K562 (cell line): ENCODE results near the gene EML6. TPM values are rescaled to one million over a fixed set of nuclear protein-coding genes. Genes with fewer than 3 reads are reported as not detected.

Experiments
- ATAC-seq: fragments of 200-7000 bp; cut with Tn5 transposase; 3 replicates; pipeline ENCODE4 v1.9.1; 2020; ENCODE audit warnings: moderate library complexity
- BruUV-seq: library from RNA; stranded (reverse); fragments of 400-500 nt; replicated peaks from 2 replicates; lab custom pipeline; 2021; lab: Mats Ljungman, UMichigan
- CTCF ChIA-PET: fragments of 300-600 bp; formaldehyde crosslinking; extraction: SDS; loops from one replicate; lab custom pipeline; 2021; ENCODE audit warnings: low intra/inter-chr PET ratio; lab: Yijun Ruan, JAX
- POLR2A ChIA-PET: fragments of 300-600, 350-650 bp; sonication (Branson Sonifier 250); formaldehyde crosslinking; extraction: SDS; loops from one replicate; lab custom pipeline; 2021; ENCODE audit warnings: antibody characterized with exemption, inconsistent platforms; lab: Yijun Ruan, JAX
- DNase-seq, 4 experiments: peaks; one replicate each; pipeline versions ENCODE4 v3.0.0 to v3.0.0-alpha.2; 2011 to 2018; ENCODE audit warnings: low spot score in 3 of 4, mixed read lengths in 3 of 4; ENCODE audit errors: extremely low read depth in 1 of 4
- FAIRE-seq: peaks from 2 replicates; lab custom pipeline; 2011; peaks lifted over from hg19 to GRCh38; lab: Jason Lieb, UNC
- H2AFZ ChIP-seq: 2 replicates; pipeline ENCODE4 v1.6.0; 2011; ENCODE audit warnings: low read depth, low read length, control low read depth, inconsistent platforms
- H3K27ac ChIP-seq: fragments of 200-600 bp; 3 replicates; pipeline ENCODE4 v1.8.0; 2011; ENCODE audit warnings: low read depth, mild to moderate bottlenecking, control low read depth, inconsistent platforms, low read length, moderate library complexity, mixed read lengths; ENCODE audit errors: extremely low read depth
- H3K27me3 ChIP-seq, 2 experiments: fragments of 300-600 bp in 1 of 2; 2 replicates in 1 of 2; 3 replicates in 1 of 2; pipeline versions ENCODE4 v1.6.0 to v1.8.0; 2011; ENCODE audit warnings: inconsistent platforms in 2 of 2, low read length in 2 of 2, mild to moderate bottlenecking in 1 of 2, mixed read lengths in 1 of 2, moderate library complexity in 1 of 2; ENCODE audit not compliant: control insufficient read depth in 2 of 2, insufficient read depth in 2 of 2
- H3K36me3 ChIP-seq: fragments of 300-600 bp; 3 replicates; pipeline ENCODE4 v1.8.0; 2011; ENCODE audit warnings: mild to moderate bottlenecking, low read length, inconsistent platforms; ENCODE audit not compliant: control insufficient read depth, insufficient read depth
- H3K4me1 ChIP-seq, 2 experiments: fragments of 200-600 bp in 1 of 2; replicated peaks in 1 of 2; 2 replicates in 1 of 2; 3 replicates in 1 of 2; pipeline versions ENCODE4 v1.5.1 to v1.8.0; 2011; ENCODE audit warnings: inconsistent platforms in 2 of 2, low read length in 2 of 2, mild to moderate bottlenecking in 1 of 2, mixed read lengths in 1 of 2, moderate library complexity in 1 of 2; ENCODE audit not compliant: control insufficient read depth in 2 of 2, insufficient read depth in 2 of 2
- H3K4me2 ChIP-seq: 2 replicates; pipeline ENCODE4 v1.6.1; 2011; ENCODE audit warnings: low read length, control low read depth, inconsistent platforms, mixed read lengths; ENCODE audit not compliant: insufficient read depth
- H3K4me3 ChIP-seq: fragments of 200-600 bp; sonication (generic), shearing (Covaris generic); 2 replicates; pipeline ENCODE4 v1.5.1; 2016; ENCODE audit warnings: control low read depth, inconsistent platforms
- H3K79me2 ChIP-seq: fragments of 200-600 bp; 3 replicates; pipeline ENCODE4 v1.8.0; 2011; ENCODE audit warnings: low read length, inconsistent platforms; ENCODE audit not compliant: control insufficient read depth, insufficient read depth
- H3K9ac ChIP-seq, 2 experiments: 2 replicates each; pipeline versions ENCODE4 v1.6.0 to v1.6.1; 2011; ENCODE audit warnings: low read depth in 2 of 2, low read length in 2 of 2, control low read depth in 1 of 2, inconsistent platforms in 1 of 2, mild to moderate bottlenecking in 1 of 2, mixed read lengths in 1 of 2; ENCODE audit not compliant: insufficient read depth in 1 of 2
- H3K9me1 ChIP-seq: one replicate; pipeline ENCODE4 v1.6.0; 2011; ENCODE audit warnings: inconsistent platforms, mild to moderate bottlenecking, low read length, moderate library complexity; ENCODE audit not compliant: control insufficient read depth, insufficient read depth
- H3K9me3 ChIP-seq: replicated peaks from 2 replicates; pipeline ENCODE4 v1.5.1; 2011; ENCODE audit warnings: low read depth, low read length, inconsistent platforms; ENCODE audit not compliant: control insufficient read depth, insufficient read depth
- H4K20me1 ChIP-seq: replicated peaks from 2 replicates; pipeline ENCODE4 v1.6.1; 2011; ENCODE audit warnings: low read length, inconsistent platforms, mixed read lengths; ENCODE audit not compliant: control insufficient read depth, insufficient read depth
- CBFA2T2 ChIP-seq: fragments of 450-650 bp; conservative IDR thresholded peaks from 2 replicates; pipeline ENCODE4 v1.6.1; 2017; ENCODE audit warnings: mild to moderate bottlenecking
- CBFA2T3 ChIP-seq: fragments of 450-650 bp; IDR thresholded peaks from 2 replicates; pipeline ENCODE4 v1.6.1; 2017
- KDM1A ChIP-seq, 2 experiments: fragments of 450-650 bp; IDR thresholded peaks; 2 replicates each; pipeline ENCODE4 v1.6.1; 2016; ENCODE audit warnings: mild to moderate bottlenecking in 2 of 2
- MEIS2 ChIP-seq: fragments of 450-650 bp; IDR thresholded peaks from 2 replicates; pipeline ENCODE4 v1.6.1; 2014; ENCODE audit warnings: mild to moderate bottlenecking; ENCODE audit not compliant: partially characterized antibody
- NFYB ChIP-seq: IDR thresholded peaks from 2 replicates; pipeline ENCODE4 v1.6.1; 2011; ENCODE audit warnings: mild to moderate bottlenecking, moderate library complexity; ENCODE audit not compliant: insufficient read length; ENCODE audit errors: extremely low read depth
- OTX1 ChIP-seq: fragments of 450-650 bp; formaldehyde crosslinking; IDR thresholded peaks from 2 replicates; pipeline ENCODE4 v1.4.0; 2022; ENCODE audit warnings: mild to moderate bottlenecking
- RBM14 ChIP-seq: fragments of 200-400 bp; formaldehyde crosslinking; IDR thresholded peaks from 2 replicates; pipeline ENCODE4 v1.6.1; 2018; ENCODE audit warnings: low read depth, mild to moderate bottlenecking, low read length, moderate library complexity, borderline replicate concordance; ENCODE audit not compliant: insufficient read depth
- TCF3 ChIP-seq: sonication (generic); formaldehyde crosslinking; IDR thresholded peaks from 2 replicates; pipeline ENCODE4 v1.4.0; 2020; ENCODE audit warnings: mild to moderate bottlenecking, missing genetic modification reagents
- ZFX ChIP-seq: sonication (generic); formaldehyde crosslinking; IDR thresholded peaks from 2 replicates; pipeline ENCODE4 v1.8.0; 2022; ENCODE audit warnings: mild to moderate bottlenecking, missing genetic modification reagents, moderate library complexity
- ZNF398 ChIP-seq: fragments of 250-450 bp; sonication (Bioruptor Pico); IDR thresholded peaks from 2 replicates; pipeline ENCODE4 v1.8.0; 2021; ENCODE audit warnings: moderate library complexity, mild to moderate bottlenecking, inconsistent platforms
- WGBS: fragments of 100-300 bp; shearing (Covaris generic); methylation state at CpG from one replicate; pipeline ENCODE4 v1.1.6; 2016; ENCODE audit warnings: low coverage, mixed read lengths; ENCODE audit not compliant: insufficient coverage; ENCODE audit errors: missing lambda C conversion rate; 5-methylcytosine and 5-hydroxymethylcytosine counted together
- in situ Hi-C: fragments of 300-500 bp; cut with MboI; formaldehyde crosslinking; loops from 4 replicates; pipeline ENCODE4 v1.15.0; 2018; ENCODE audit warnings: inconsistent platforms, mixed read lengths
- intact Hi-C: fragments of 100-400 bp; cut with micrococcal nuclease; formaldehyde crosslinking; loops from 2 replicates; pipeline ENCODE4 v1.14.2; 2022
- polyA plus RNA-seq, 8 experiments: library from polyadenylated mRNA; depleted of rRNA in 4 of 8; stranded (reverse) in 5 of 8; unstranded in 3 of 8; fragments of >200 nt; fragmentation: Nextera tagmentation in 2 of 8; fragmentation: Illumina TruSeq in 1 of 8; extraction: Ambion mirVana in 2 of 8; extraction: Trizol in 1 of 8; gene quantifications; 2 replicates each; pipeline versions ENCODE4 v1.2.1 to v1.2.3, GENCODE V29; 2011 to 2014; ENCODE audit warnings: inconsistent platforms in 1 of 8, missing spikeins in 1 of 8
- total RNA-seq, 7 experiments: library from RNA; depleted of rRNA in 6 of 7; stranded (reverse); fragments of >200 nt in 6 of 7; fragmentation: Illumina TruSeq in 2 of 7; extraction: Trizol in 2 of 7; gene quantifications; 2 replicates each; pipeline versions ENCODE4 v1.2.1 to v1.2.3, GENCODE V29; 2011 to 2021; ENCODE audit warnings: low replicate concordance in 1 of 7

EML6 gene
- total and polyA plus RNA-seq, 9 of the 15 experiments (the other 6 are each of a cell fraction or from before 2014, with no cell fraction given): 0.07 to 0.56 (median 0.25) TPM

GRCh38 chr2:54954705-54955357 is 231.4 kb downstream of the EML6 start:
- in situ Hi-C loops (no loop called here), intact Hi-C loops (no loop called here)
- no peaks in the 10 kb centered on the region for H3K9me1 ChIP-seq
- H3K9me3 ChIP-seq: no peaks in the 10 kb centered on the region
- peak overlapping the region; percentile 30 to 78; a peak in 3 of 4 replicates for H3K9ac ChIP-seq
- H3K27ac ChIP-seq: peak overlapping the region; percentile 93
- DNase-seq (peak in 2 of 4 experiments; percentile 24 to 56), FAIRE-seq (no peak), ATAC-seq (peak; percentile 5; the same call in 1 of the 3 replicates)
- WGBS: 64% methylated on average over 3 of the region's 3 CpGs
- peak overlapping the region; percentile 71 for H3K4me2 ChIP-seq
- H3K79me2 ChIP-seq: no peaks in the 10 kb centered on the region
- H3K27me3 ChIP-seq: no peaks in the 10 kb centered on the region; a peak in 1 of 5 replicates
- ChIA-PET CTCF (no interaction called here), POLR2A (interaction anchor here (0.5 to 2.7 kb wide), 8 partner anchors 11 to 269 kb away, joined by 3 to 16 read pairs (median 6); no protein-coding TSS in a partner anchor)
- H3K4me3 ChIP-seq: no peak overlapping the region
- peak overlapping the region; percentile 90 for H2AFZ ChIP-seq
- peaks cover 31 to 51% of the 10 kb centered on the region in 2 experiments for H3K4me1 ChIP-seq
- no TSS peak for BruUV-seq
- no peaks in the 10 kb centered on the region for H3K36me3 ChIP-seq
- H4K20me1 ChIP-seq: no peaks in the 10 kb centered on the region
- no peak for TF ChIP-seq RBM14
- TF ChIP-seq KDM1A (IDR thresholded peaks at IDR 0.05): peak in 1 of 2 experiments; percentile 11; a peak in 2 of 4 replicates
- TF ChIP-seq NFYB: no peak
- TF ChIP-seq TCF3 (CRISPR knock-in tag): peak; percentile 12; the same call in 1 of the 2 replicates
- peak; percentile 28; the same call in 1 of the 2 replicates for TF ChIP-seq CBFA2T2
- no peak for TF ChIP-seq OTX1 (CRISPR knock-in tag)
- TF ChIP-seq ZFX (CRISPR knock-in tag): no peak
- peak; percentile 48 for TF ChIP-seq MEIS2
- TF ChIP-seq ZNF398 (CRISPR knock-in tag): no peak
- TF ChIP-seq CBFA2T3: peak; percentile 38; the same call in 1 of the 2 replicates
